ENCODE results near the gene PDLIM4.

PDLIM4 gene

DNA sequence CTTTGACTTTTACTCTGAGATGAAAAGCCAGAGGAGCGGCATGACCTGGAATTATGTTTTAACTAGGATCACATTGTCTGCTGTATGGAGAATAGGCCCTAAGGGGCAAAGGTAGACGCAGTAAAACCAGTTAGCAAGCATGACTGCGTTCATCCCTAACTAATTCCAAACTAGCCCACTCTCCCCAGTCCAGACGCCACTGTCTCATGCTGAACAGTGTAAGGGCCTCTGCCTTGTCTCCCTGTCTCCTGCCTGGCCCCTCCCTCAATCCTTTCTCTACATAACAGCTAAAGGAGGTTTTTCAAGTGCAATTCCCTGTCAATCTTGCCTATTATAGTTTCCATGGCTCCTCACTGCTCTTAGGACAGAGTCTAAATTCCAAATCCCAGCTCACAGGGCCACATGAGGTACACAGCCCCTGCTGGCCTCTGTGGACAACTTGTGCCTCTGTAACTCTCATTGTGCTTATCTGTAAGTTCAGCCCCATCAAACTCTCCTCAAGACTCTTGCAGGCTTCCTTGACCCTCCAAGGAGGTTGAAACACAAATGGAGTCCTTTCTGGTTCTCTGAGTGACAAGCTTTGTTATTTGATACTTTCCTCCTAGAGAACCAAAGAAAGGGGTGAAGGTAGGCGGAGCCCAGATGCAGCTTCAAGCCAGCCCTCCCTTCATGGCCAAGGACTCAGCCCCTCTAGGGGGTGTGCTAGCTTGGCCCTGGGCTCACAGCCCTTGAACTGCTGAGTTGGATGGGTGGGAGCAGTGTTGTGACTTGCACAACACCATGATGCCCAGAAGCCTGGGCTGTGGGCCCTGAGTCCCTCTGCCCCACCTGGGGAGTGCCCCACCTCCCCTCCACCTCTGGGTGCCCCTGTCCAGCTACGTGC, 20.7 kb downstream of the PDLIM4 start:
- TF ChIP-seq POLR2AphosphoS5 (IDR thresholded peaks at IDR 0.05; ENCODE audit: low read depth, low read length): no peak
- TF ChIP-seq FOXP2 (optimal IDR thresholded peaks at IDR 0.05; ENCODE audit: borderline replicate concordance, extremely low read depth, extremely low read length, insufficient read depth): no peak
- no peak for TF ChIP-seq SIN3A (IDR thresholded peaks at IDR 0.05; ENCODE audit: borderline replicate concordance, insufficient read depth, low read length)
- no peak for TF ChIP-seq TAF1 (IDR thresholded peaks at IDR 0.05; ENCODE audit: borderline replicate concordance, insufficient read depth, low read length)
- TF ChIP-seq REST (IDR thresholded peaks at IDR 0.05; ENCODE audit: insufficient read depth in 1 of 2, low read depth in 2 of 2, low read length in 2 of 2): no peak

- no peak for TF ChIP-seq REST (IDR thresholded peaks at IDR 0.05; ENCODE audit: insufficient read depth in 1 of 2, low read depth in 2 of 2, low read length in 2 of 2)
- TF ChIP-seq TAF1 (IDR thresholded peaks at IDR 0.05; ENCODE audit: borderline replicate concordance, insufficient read depth, low read length): no peak
- TF ChIP-seq SIN3A (IDR thresholded peaks at IDR 0.05; ENCODE audit: borderline replicate concordance, insufficient read depth, low read length): no peak
- no peak for TF ChIP-seq POLR2AphosphoS5 (IDR thresholded peaks at IDR 0.05; ENCODE audit: low read depth, low read length)
- TF ChIP-seq FOXP2 (optimal IDR thresholded peaks at IDR 0.05; ENCODE audit: borderline replicate concordance, extremely low read depth, extremely low read length, insufficient read depth): no peak
Observed at GRCh38 chr5:132279801-132280200, 22.3 kb downstream of the PDLIM4 start.

- TF ChIP-seq POLR2AphosphoS5 (IDR thresholded peaks at IDR 0.05; ENCODE audit: low read depth, low read length): no peak
- no peak for TF ChIP-seq SIN3A (IDR thresholded peaks at IDR 0.05; ENCODE audit: borderline replicate concordance, insufficient read depth, low read length)
- TF ChIP-seq REST (IDR thresholded peaks at IDR 0.05; ENCODE audit: insufficient read depth in 1 of 2, low read depth in 2 of 2, low read length in 2 of 2): no peak
- TF ChIP-seq TAF1 (IDR thresholded peaks at IDR 0.05; ENCODE audit: borderline replicate concordance, insufficient read depth, low read length): no peak
- TF ChIP-seq FOXP2 (optimal IDR thresholded peaks at IDR 0.05; ENCODE audit: borderline replicate concordance, extremely low read depth, extremely low read length, insufficient read depth): no peak
Observed at GRCh38 chr5:132280371-132281240, 23.1 kb downstream of the PDLIM4 start.

- TF ChIP-seq REST (IDR thresholded peaks at IDR 0.05; ENCODE audit: insufficient read depth in 1 of 2, low read depth in 2 of 2, low read length in 2 of 2) (no peak), TAF1 (IDR thresholded peaks at IDR 0.05; ENCODE audit: borderline replicate concordance, insufficient read depth, low read length) (no peak), SIN3A (IDR thresholded peaks at IDR 0.05; ENCODE audit: borderline replicate concordance, insufficient read depth, low read length) (no peak), POLR2AphosphoS5 (IDR thresholded peaks at IDR 0.05; ENCODE audit: low read depth, low read length) (no peak), FOXP2 (optimal IDR thresholded peaks at IDR 0.05; ENCODE audit: borderline replicate concordance, extremely low read depth, extremely low read length, insufficient read depth) (no peak)
Observed at GRCh38 chr5:132281856-132282614, 24.5 kb downstream of the PDLIM4 start.
